CD14-positive monocyte (primary cell): ENCODE measurements around the gene RAPGEF6. TPM values are rescaled to one million over a fixed set of nuclear protein-coding genes. Genes with fewer than 3 reads are reported as not detected.
A peak's percentile ranks its signal among the peaks of the same experiment; 100 is the strongest.

Experiments used
- DNase-seq, 3 donors: peaks; one replicate each; pipeline ENCODE4 v3.0.0-alpha.2; 2011 to 2022
- H2AFZ ChIP-seq: 2 replicates; pipeline ENCODE4 v1.6.0; 2012; ENCODE audit warnings: mild to moderate bottlenecking, low read depth, low read length, inconsistent platforms; ENCODE audit not compliant: insufficient read depth, poor library complexity, severe bottlenecking
- H3K27ac ChIP-seq, 2 donors: 1 replicate in 1 of 2; 2 replicates in 1 of 2; pipeline ENCODE4 v1.5.1; 2012 to 2013; ENCODE audit warnings: low read length in 2 of 2, control low read depth in 1 of 2, inconsistent platforms in 1 of 2, low read depth in 1 of 2, mild to moderate bottlenecking in 1 of 2
- H3K27me3 ChIP-seq, 2 donors: one replicate each; pipeline versions ENCODE4 v1.6.0 to v1.6.1; 2011 to 2013; ENCODE audit warnings: low read length in 2 of 2; ENCODE audit not compliant: control insufficient read depth in 2 of 2, insufficient read depth in 2 of 2
- H3K36me3 ChIP-seq, 2 donors: replicated peaks in 1 of 2; 1 replicate in 1 of 2; 2 replicates in 1 of 2; pipeline versions ENCODE4 v1.5.1 to v1.6.1; 2012 to 2013; ENCODE audit warnings: low read length in 2 of 2, control low read depth in 1 of 2, inconsistent platforms in 1 of 2, mild to moderate bottlenecking in 1 of 2; ENCODE audit not compliant: insufficient read depth in 2 of 2, control insufficient read depth in 1 of 2
- H3K4me1 ChIP-seq, 2 donors: 1 replicate in 1 of 2; 2 replicates in 1 of 2; pipeline versions ENCODE4 v1.5.1 to v1.6.1; 2012 to 2013; ENCODE audit warnings: low read length in 2 of 2, control low read depth in 1 of 2, inconsistent platforms in 1 of 2, mild to moderate bottlenecking in 1 of 2, moderate library complexity in 1 of 2; ENCODE audit not compliant: insufficient read depth in 2 of 2, control insufficient read depth in 1 of 2
- H3K4me2 ChIP-seq: replicated peaks from 2 replicates; pipeline ENCODE3; 2012; ENCODE audit warnings: low read length, moderate library complexity, mild to moderate bottlenecking; ENCODE audit not compliant: poor library complexity, severe bottlenecking; ENCODE audit errors: extremely low read depth
- H3K4me3 ChIP-seq, 3 experiments: fragments of 200-600 bp in 1 of 3; sonication (generic) in 1 of 3; replicated peaks in 1 of 3; 1 replicate in 2 of 3; 2 replicates in 1 of 3; pipeline ENCODE4 v1.5.1; 2011 to 2013; ENCODE audit warnings: low read length in 3 of 3, mild to moderate bottlenecking in 3 of 3, control low read depth in 2 of 3, low read depth in 2 of 3, inconsistent platforms in 1 of 3, moderate library complexity in 1 of 3
- H3K79me2 ChIP-seq: 2 replicates; pipeline ENCODE4 v1.6.0; 2012; ENCODE audit warnings: mild to moderate bottlenecking, control low read depth, inconsistent platforms, low read length, moderate library complexity; ENCODE audit not compliant: insufficient read depth
- H3K9ac ChIP-seq: 2 replicates; pipeline ENCODE4 v1.6.0; 2017; ENCODE audit warnings: low read length, mild to moderate bottlenecking; ENCODE audit not compliant: insufficient read depth, poor library complexity, severe bottlenecking
- H3K9me3 ChIP-seq, 2 donors: replicated peaks in 1 of 2; 1 replicate in 1 of 2; 2 replicates in 1 of 2; pipeline versions ENCODE4 v1.5.1 to v1.6.1; 2012 to 2013; ENCODE audit warnings: low read length in 2 of 2, control low read depth in 1 of 2; ENCODE audit not compliant: control insufficient read depth in 1 of 2, insufficient read depth in 1 of 2
- H4K20me1 ChIP-seq: 2 replicates; pipeline ENCODE4 v1.6.0; 2012; ENCODE audit warnings: mild to moderate bottlenecking, low read length, control low read depth, moderate library complexity; ENCODE audit not compliant: insufficient read depth
- H3K27ac Mint-ChIP-seq, 7 donors: one replicate each; pipeline ENCODE4 v1.8.0; 2020; ENCODE audit warnings: mild to moderate bottlenecking in 7 of 7, mixed read lengths in 7 of 7, moderate library complexity in 6 of 7, inconsistent platforms in 2 of 7
- H3K27me3 Mint-ChIP-seq, 3 donors: one replicate each; pipeline ENCODE4 v1.8.0; 2021 to 2022; ENCODE audit warnings: low read depth in 3 of 3, mild to moderate bottlenecking in 3 of 3, mixed read lengths in 3 of 3, moderate library complexity in 3 of 3, inconsistent platforms in 1 of 3
- H3K36me3 Mint-ChIP-seq, 2 donors: one replicate each; pipeline ENCODE4 v1.8.0; 2020; ENCODE audit warnings: mixed read lengths in 2 of 2, inconsistent platforms in 1 of 2, mild to moderate bottlenecking in 1 of 2
- H3K4me1 Mint-ChIP-seq: one replicate; pipeline ENCODE4 v1.8.0; 2020; ENCODE audit warnings: mild to moderate bottlenecking, mixed read lengths
- H3K4me3 Mint-ChIP-seq, 2 donors: one replicate each; pipeline ENCODE4 v1.8.0; 2020; ENCODE audit warnings: mild to moderate bottlenecking in 2 of 2, mixed read lengths in 2 of 2, moderate library complexity in 1 of 2
- H3K9me3 Mint-ChIP-seq, 7 donors: one replicate each; pipeline ENCODE4 v1.8.0; 2020 to 2022; ENCODE audit warnings: mixed read lengths in 7 of 7, mild to moderate bottlenecking in 6 of 7, moderate library complexity in 6 of 7, inconsistent platforms in 2 of 7
- WGBS: methylation state at CpG from one replicate; pipeline ENCODE4 v1.1.5; 2013; ENCODE audit warnings: missing lambda C conversion rate; ENCODE audit not compliant: insufficient coverage; 5-methylcytosine and 5-hydroxymethylcytosine counted together
- intact Hi-C, 2 donors: fragments of 100-400 bp; cut with micrococcal nuclease; formaldehyde crosslinking; loops; one replicate each; pipeline versions ENCODE4 v1.15.0 to v1.15.1; 2023
- polyA plus RNA-seq, 3 donors: library from polyadenylated mRNA; depleted of rRNA in 1 of 3; unstranded in 2 of 3; stranded (reverse) in 1 of 3; fragments of 300-500 nt in 2 of 3; fragments of >200 nt in 1 of 3; fragmentation: Illumina TruSeq in 2 of 3; gene quantifications; 1 replicate in 2 of 3; 2 replicates in 1 of 3; pipeline ENCODE4 v1.2.3, GENCODE V29; 2012 to 2021
- TF ChIP-seq, protein P1 (sequence below): fragments of 200-600 bp; IDR thresholded peaks from one replicate; pipeline ENCODE4 v1.8.0; 2022; ENCODE audit warnings: antibody characterized with exemption, mild to moderate bottlenecking

RAPGEF6 gene
- polyA plus RNA-seq, 3 donors: 2.9 to 4.8 (median 4.8) TPM

DNA sequence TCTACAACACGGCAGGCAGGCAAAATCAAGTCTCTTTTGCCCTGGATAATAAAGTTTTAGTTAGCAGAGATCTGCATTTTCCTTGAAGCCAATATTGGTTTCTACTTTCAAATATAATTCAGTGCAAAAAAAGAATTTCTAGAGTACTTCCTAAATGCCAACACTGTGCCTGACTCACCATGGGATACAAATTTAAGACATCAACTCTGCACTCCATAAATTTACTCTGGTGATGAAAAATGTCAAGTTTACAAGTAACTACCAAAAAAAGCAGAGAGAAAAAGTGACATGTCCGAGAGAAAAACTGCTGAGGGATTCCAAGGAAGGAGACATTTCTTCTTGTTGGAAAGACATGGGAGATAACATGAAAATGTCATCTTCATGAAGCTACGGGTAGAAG lies 119.7 kb downstream of the RAPGEF6 start:
- 100% methylated on average over 1 of the region's 3 CpGs for WGBS
- TF ChIP-seq, protein P1, sequence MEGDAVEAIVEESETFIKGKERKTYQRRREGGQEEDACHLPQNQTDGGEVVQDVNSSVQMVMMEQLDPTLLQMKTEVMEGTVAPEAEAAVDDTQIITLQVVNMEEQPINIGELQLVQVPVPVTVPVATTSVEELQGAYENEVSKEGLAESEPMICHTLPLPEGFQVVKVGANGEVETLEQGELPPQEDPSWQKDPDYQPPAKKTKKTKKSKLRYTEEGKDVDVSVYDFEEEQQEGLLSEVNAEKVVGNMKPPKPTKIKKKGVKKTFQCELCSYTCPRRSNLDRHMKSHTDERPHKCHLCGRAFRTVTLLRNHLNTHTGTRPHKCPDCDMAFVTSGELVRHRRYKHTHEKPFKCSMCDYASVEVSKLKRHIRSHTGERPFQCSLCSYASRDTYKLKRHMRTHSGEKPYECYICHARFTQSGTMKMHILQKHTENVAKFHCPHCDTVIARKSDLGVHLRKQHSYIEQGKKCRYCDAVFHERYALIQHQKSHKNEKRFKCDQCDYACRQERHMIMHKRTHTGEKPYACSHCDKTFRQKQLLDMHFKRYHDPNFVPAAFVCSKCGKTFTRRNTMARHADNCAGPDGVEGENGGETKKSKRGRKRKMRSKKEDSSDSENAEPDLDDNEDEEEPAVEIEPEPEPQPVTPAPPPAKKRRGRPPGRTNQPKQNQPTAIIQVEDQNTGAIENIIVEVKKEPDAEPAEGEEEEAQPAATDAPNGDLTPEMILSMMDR: no peak
- Mint-ChIP-seq H3K27me3 (no peaks in the 10 kb centered on the region), H3K27ac (peak overlapping the region in 1 of 7 donors; percentile 0), H3K9me3 (peaks cover 0 to 1% (median 0%) of the 10 kb centered on the region in 7 donors), H3K4me3 (no peak overlapping the region), H3K4me1 (peaks cover 14% of the 10 kb centered on the region), H3K36me3 (peaks cover 24 to 26% of the 10 kb centered on the region in 2 donors)
- no peaks in the 10 kb centered on the region for H4K20me1 ChIP-seq
- H3K4me1 ChIP-seq: peaks cover 11 to 13% of the 10 kb centered on the region in 2 donors
- intact Hi-C loops: loop anchor here in 1 of 2 donors (2.0 kb wide), 1 partner anchor 13 kb away; no protein-coding TSS in a partner anchor
- H3K9me3 ChIP-seq: no peaks in the 10 kb centered on the region
- no peak for DNase-seq
- H3K36me3 ChIP-seq: peaks cover 7 to 15% of the 10 kb centered on the region in 2 donors
- peak overlapping the region; percentile 3 for H3K4me2 ChIP-seq
- H3K9ac ChIP-seq: no peak overlapping the region
- H3K79me2 ChIP-seq: no peaks in the 10 kb centered on the region
- H3K4me3 ChIP-seq: no peak overlapping the region
- H3K27ac ChIP-seq: no peak overlapping the region
- H2AFZ ChIP-seq: no peak overlapping the region
- H3K27me3 ChIP-seq: no peaks in the 10 kb centered on the region

DNA sequence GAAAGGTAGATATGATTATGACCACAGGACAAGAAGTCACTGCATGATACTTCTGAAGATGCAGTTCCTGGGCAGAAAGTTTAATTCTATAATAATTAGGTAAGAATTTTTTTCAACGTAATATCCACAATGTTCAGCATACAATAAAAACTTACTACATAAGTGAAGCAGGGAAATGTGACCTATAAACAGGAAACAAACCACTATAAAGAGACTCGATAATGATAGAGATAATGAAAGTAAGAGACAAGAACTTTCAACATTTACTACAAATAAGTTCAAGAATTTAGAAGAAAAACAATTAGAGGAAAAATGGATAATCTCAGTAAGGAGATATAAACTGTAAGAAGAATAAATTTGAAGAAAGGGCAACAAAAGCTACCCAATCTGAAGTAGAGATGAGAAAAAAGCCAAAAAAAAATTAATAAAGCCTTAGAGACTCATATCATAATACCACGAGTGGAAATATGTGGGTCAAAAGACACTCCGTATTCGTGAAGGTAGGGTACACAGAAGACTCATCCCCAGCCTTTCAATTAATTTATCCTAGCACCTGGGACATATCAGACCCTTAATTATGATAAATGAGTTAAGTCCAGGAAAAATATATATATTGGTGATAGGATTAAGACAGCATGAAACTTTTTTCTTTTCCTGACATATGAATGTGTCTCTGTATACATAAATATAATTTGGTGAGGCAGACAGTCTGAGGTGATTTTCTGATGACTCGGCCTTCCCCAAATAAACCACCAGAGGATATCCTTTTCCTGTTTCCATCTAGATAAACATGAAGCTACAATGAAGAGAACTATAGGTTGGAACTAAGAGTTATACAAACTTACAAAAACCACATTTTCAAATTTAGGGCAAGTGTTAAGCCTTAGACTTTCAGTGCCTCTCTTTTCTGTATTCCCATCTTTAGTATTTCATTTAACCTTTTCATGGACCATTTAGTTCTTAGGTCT lies 120.4 kb downstream of the RAPGEF6 start:
- H3K27me3 Mint-ChIP-seq: no peaks in the 10 kb centered on the region
- Histone ChIP-seq H2AFZ (no peak overlapping the region), H3K4me3 (no peak overlapping the region), H3K4me2 (peak overlapping the region; percentile 3), H3K27me3 (no peaks in the 10 kb centered on the region), H4K20me1 (no peaks in the 10 kb centered on the region), H3K9me3 (no peaks in the 10 kb centered on the region), H3K9ac (no peak overlapping the region), H3K36me3 (peaks cover under 1 to 10% of the 10 kb centered on the region in 2 donors), H3K27ac (no peak overlapping the region), H3K79me2 (no peaks in the 10 kb centered on the region), H3K4me1 (peaks cover 15 to 19% of the 10 kb centered on the region in 2 donors)
- no CpG with 5 or more reads among the region's 6 CpGs for WGBS
- H3K27ac Mint-ChIP-seq: peak overlapping the region in 4 of 7 donors; percentile 0 to 72 (median 34)
- TF ChIP-seq, protein P1: peak; percentile 21
- peaks cover 0 to 2% (median 0%) of the 10 kb centered on the region in 7 donors for H3K9me3 Mint-ChIP-seq
- peaks cover 19% of the 10 kb centered on the region for H3K4me1 Mint-ChIP-seq
- peaks cover 23 to 27% of the 10 kb centered on the region in 2 donors for H3K36me3 Mint-ChIP-seq
- intact Hi-C loops: loop anchor here in 1 of 2 donors (2.0 kb wide), 1 partner anchor 14 kb away; no protein-coding TSS in a partner anchor
- peak in 1 of 3 donors; percentile 30 for DNase-seq
- peak overlapping the region in 1 of 2 donors; percentile 32 for H3K4me3 Mint-ChIP-seq
